ENCODE data around the gene FRG2B. TPM values are rescaled to one million over a fixed set of nuclear protein-coding genes. Genes with fewer than 3 reads are reported as not detected.

FRG2B gene
- total and polyA plus RNA-seq, 2 of the 4 experiments (the other 2 are of a cell fraction): not detected

GRCh38 chr10:133590226-133590969 is 36.2 kb downstream of the FRG2B start:
- no peak overlapping the region for H4K8ac ChIP-seq (ENCODE audit: low read depth in 2 of 2, low read length in 2 of 2)
- WGBS, 2 experiments (ENCODE audit: extremely low coverage in 2 of 2, insufficient read length in 1 of 2): 0% methylated on average over 1 of the region's 13 CpGs; no CpG with 5 or more reads in 1 of the 2 experiments
- no peak for TF ChIP-seq MXI1 (IDR thresholded peaks at IDR 0.05; ENCODE audit: borderline replicate concordance, low read depth, low read length)
- no peak for TF ChIP-seq ELK1 (IDR thresholded peaks at IDR 0.05; ENCODE audit: borderline replicate concordance, low read depth, low read length)
- TF ChIP-seq CTCF (conservative IDR thresholded peaks at IDR 0.05; ENCODE audit: low read depth, low read length): no peak
- TF ChIP-seq FOS (IDR thresholded peaks at IDR 0.05; ENCODE audit: low read depth, low read length): no peak
- no peak for TF ChIP-seq RFX5 (IDR thresholded peaks at IDR 0.05; ENCODE audit: low read depth, low read length)
- TF ChIP-seq MAZ (IDR thresholded peaks at IDR 0.05; ENCODE audit: borderline replicate concordance, low read depth, low read length): no peak
- TF ChIP-seq USF2 (IDR thresholded peaks at IDR 0.05; ENCODE audit: low read depth, low read length): no peak
- TF ChIP-seq BHLHE40 (IDR thresholded peaks at IDR 0.05; ENCODE audit: low read depth, low read length): no peak
- no peak for TF ChIP-seq POLR2A (IDR thresholded peaks at IDR 0.05; ENCODE audit: low read depth, low read length)
- TF ChIP-seq CHD1 (IDR thresholded peaks at IDR 0.05; ENCODE audit: low read depth, low read length): no peak
- no peak for TF ChIP-seq RAD21 (IDR thresholded peaks at IDR 0.05; ENCODE audit: low read length)
- TF ChIP-seq CEBPB (IDR thresholded peaks at IDR 0.05; ENCODE audit: low read depth, low read length): no peak
- no peak for TF ChIP-seq RCOR1 (IDR thresholded peaks at IDR 0.05; ENCODE audit: insufficient replicate concordance, low read length)
- no peak for TF ChIP-seq NFE2L2 (IDR thresholded peaks at IDR 0.05; ENCODE audit: low read depth, low read length)
- no peak for TF ChIP-seq SMC3 (IDR thresholded peaks at IDR 0.05; ENCODE audit: low read depth, low read length)
- TF ChIP-seq MAFK (IDR thresholded peaks at IDR 0.05; ENCODE audit: low read depth, low read length): no peak
- in situ Hi-C loops (cut with MboI; ENCODE audit: low sequenced_read_pairs) (no loop called here), intact Hi-C loops (cut with micrococcal nuclease) (no loop called here), dilution Hi-C loops (cut with HindIII; ENCODE audit: low sequenced_read_pairs, unreplicated experiment) (no loop called here)
- no peak overlapping the region for H2BK5ac ChIP-seq (ENCODE audit: low read depth, low read length, poor library complexity, severe bottlenecking)
- no peak overlapping the region for H2AFZ ChIP-seq (replicated peaks; ENCODE audit: low read length, poor library complexity)
- CTCF ChIA-PET: no interaction called here
- POLR2A ChIA-PET (ENCODE audit: unreplicated experiment): no interaction called here
- no peak overlapping the region for H3K14ac ChIP-seq (replicated peaks; ENCODE audit: low read depth, low read length)
- no peak overlapping the region for H3K4ac ChIP-seq (ENCODE audit: low read depth, low read length)
- DNase-seq: no peak
- no peak overlapping the region for H2BK120ac ChIP-seq (ENCODE audit: low read depth, low read length)
- H4K20me1 ChIP-seq (ENCODE audit: insufficient read depth, low read length): no peaks in the 10 kb centered on the region
- BruUV-seq (replicated peaks): no TSS peak
- no peak overlapping the region for H3K18ac ChIP-seq (ENCODE audit: low read depth, low read length)
- no peak overlapping the region for H3K56ac ChIP-seq (ENCODE audit: extremely low read depth, insufficient read depth, low read length)
- H2BK15ac ChIP-seq (ENCODE audit: low read depth, low read length): no peak overlapping the region
- no peak overlapping the region for H2BK20ac ChIP-seq (ENCODE audit: low read depth, low read length)
- H2AK5ac ChIP-seq (ENCODE audit: low read depth, low read length): no peak overlapping the region
- no peak overlapping the region for H3K23ac ChIP-seq (ENCODE audit: low read depth, low read length)
- H4K91ac ChIP-seq (ENCODE audit: insufficient read depth, low read depth, low read length): no peak overlapping the region
- H3K9me1 ChIP-seq (ENCODE audit: insufficient read depth, low read length): no peaks in the 10 kb centered on the region
- no peak overlapping the region for H3K9ac ChIP-seq (ENCODE audit: low read depth, low read length)
- H3K4me2 ChIP-seq (ENCODE audit: low read depth, low read length): no peak overlapping the region
- no peaks in the 10 kb centered on the region for H3K79me1 ChIP-seq (ENCODE audit: low read depth in 1 of 2, low read length in 2 of 2)
- H3K27ac ChIP-seq (ENCODE audit: insufficient read depth, low read length): no peak overlapping the region
- peaks cover 2% of the 10 kb centered on the region; the same call in 1 of the 2 replicates for H3K9me3 ChIP-seq (ENCODE audit: control insufficient read depth, insufficient read depth, low read length)
- H4K5ac ChIP-seq (ENCODE audit: low read depth, low read length): no peak overlapping the region
- no peak for ATAC-seq (ENCODE audit: low read depth)
- H3K36me3 ChIP-seq (ENCODE audit: control insufficient read depth, insufficient read depth, low read length): no peaks in the 10 kb centered on the region
- H3K27me3 ChIP-seq (ENCODE audit: control insufficient read depth, insufficient read depth, low read length): no peaks in the 10 kb centered on the region
- H3K4me1 ChIP-seq (ENCODE audit: control insufficient read depth, insufficient read depth, low read length): no peaks in the 10 kb centered on the region
- no peak overlapping the region for H3K4me3 ChIP-seq (ENCODE audit: insufficient read depth, low read depth, low read length)
- H2AK9ac ChIP-seq (replicated peaks; ENCODE audit: low read depth, low read length, poor library complexity): no peak overlapping the region

Data from IMR-90 (cell line).